H9 (cell line): Measurements from ENCODE around the gene AMDHD1. TPM values are rescaled to one million over a fixed set of nuclear protein-coding genes. Genes with fewer than 3 reads are reported as not detected.

Experiments
- DNase-seq: peaks from one replicate; pipeline ENCODE4 v3.0.0-alpha.2; 2017
- H2AFZ ChIP-seq: one replicate; pipeline ENCODE4 v1.6.1; 2013; ENCODE audit warnings: mild to moderate bottlenecking, low read length, control low read depth, moderate library complexity
- H2AK5ac ChIP-seq: 2 replicates; pipeline ENCODE4 v1.6.1; 2013; ENCODE audit warnings: low read length, control low read depth, mixed read lengths; ENCODE audit not compliant: insufficient read length
- H2BK120ac ChIP-seq: one replicate; pipeline ENCODE4 v1.6.1; 2013; ENCODE audit warnings: low read depth, mild to moderate bottlenecking, low read length, control low read depth, inconsistent platforms; ENCODE audit not compliant: poor library complexity, severe bottlenecking
- H2BK12ac ChIP-seq: 2 replicates; pipeline ENCODE4 v1.6.1; 2013; ENCODE audit warnings: low read length, control low read depth, mixed read lengths, low read depth; ENCODE audit not compliant: insufficient read length
- H2BK15ac ChIP-seq: 2 replicates; pipeline ENCODE4 v1.6.1; 2013; ENCODE audit warnings: low read depth, low read length, control low read depth
- H2BK20ac ChIP-seq: one replicate; pipeline ENCODE4 v1.6.1; 2013; ENCODE audit warnings: low read depth, mild to moderate bottlenecking, low read length, control low read depth, inconsistent platforms; ENCODE audit not compliant: poor library complexity, severe bottlenecking
- H2BK5ac ChIP-seq: 2 replicates; pipeline ENCODE4 v1.6.1; 2013; ENCODE audit warnings: low read length, control low read depth, mixed read lengths; ENCODE audit not compliant: insufficient read length
- H3K14ac ChIP-seq: 2 replicates; pipeline ENCODE4 v1.6.1; 2013; ENCODE audit warnings: low read length, control low read depth; ENCODE audit not compliant: insufficient read depth
- H3K18ac ChIP-seq: 2 replicates; pipeline ENCODE4 v1.6.1; 2013; ENCODE audit warnings: low read depth, mild to moderate bottlenecking, mixed read lengths, low read length, control low read depth; ENCODE audit not compliant: insufficient read length
- H3K23ac ChIP-seq: 2 replicates; pipeline ENCODE4 v1.6.1; 2013; ENCODE audit warnings: low read length, control low read depth, mixed read lengths, low read depth; ENCODE audit not compliant: insufficient read length
- H3K23me2 ChIP-seq: 2 replicates; pipeline ENCODE4 v1.6.1; 2013; ENCODE audit warnings: low read depth, mild to moderate bottlenecking, mixed read lengths, low read length, control low read depth; ENCODE audit not compliant: insufficient read length, poor library complexity, severe bottlenecking
- H3K27ac ChIP-seq: 2 replicates; pipeline ENCODE4 v1.5.1; 2013; ENCODE audit warnings: low read length, control low read depth, mixed read lengths, low read depth; ENCODE audit not compliant: insufficient read length
- H3K27me3 ChIP-seq: 2 replicates; pipeline ENCODE4 v1.6.1; 2013; ENCODE audit warnings: low read length, control low read depth, inconsistent platforms; ENCODE audit not compliant: insufficient read depth
- H3K4ac ChIP-seq: 2 replicates; pipeline ENCODE4 v1.6.1; 2013; ENCODE audit warnings: low read depth, mild to moderate bottlenecking, control low read depth, inconsistent platforms, low read length, moderate library complexity
- H3K4me1 ChIP-seq: 2 replicates; pipeline ENCODE4 v1.6.1; 2013; ENCODE audit warnings: low read length, control low read depth, inconsistent platforms; ENCODE audit not compliant: insufficient read depth
- H3K4me2 ChIP-seq: 2 replicates; pipeline ENCODE4 v1.6.1; 2013; ENCODE audit warnings: low read length, control low read depth, mixed read lengths; ENCODE audit not compliant: insufficient read length, insufficient read depth
- H3K56ac ChIP-seq: 2 replicates; pipeline ENCODE4 v1.6.1; 2013; ENCODE audit warnings: low read depth, mild to moderate bottlenecking, mixed read lengths, low read length, control low read depth; ENCODE audit not compliant: insufficient read length
- H3K79me1 ChIP-seq: 2 replicates; pipeline ENCODE4 v1.6.1; 2013; ENCODE audit warnings: low read depth, mild to moderate bottlenecking, moderate library complexity, low read length, control low read depth, inconsistent platforms; ENCODE audit not compliant: insufficient read depth, poor library complexity, severe bottlenecking
- H3K79me2 ChIP-seq: 2 replicates; pipeline ENCODE4 v1.6.1; 2013; ENCODE audit warnings: low read length, control low read depth, inconsistent platforms; ENCODE audit not compliant: insufficient read depth
- H3K9ac ChIP-seq: 2 replicates; pipeline ENCODE4 v1.6.1; 2013; ENCODE audit warnings: low read length, control low read depth, mixed read lengths; ENCODE audit not compliant: insufficient read length; ENCODE audit errors: extremely low read depth
- H3K9me3 ChIP-seq: one replicate; pipeline ENCODE4 v1.6.1; 2013; ENCODE audit warnings: low read depth, low read length, inconsistent platforms; ENCODE audit not compliant: control insufficient read depth
- H3T11ph ChIP-seq: one replicate; pipeline ENCODE4 v1.6.1; 2013; ENCODE audit warnings: mild to moderate bottlenecking, low read length, control low read depth, inconsistent platforms
- H4K20me1 ChIP-seq: one replicate; pipeline ENCODE4 v1.6.1; 2013; ENCODE audit not compliant: control insufficient read depth, insufficient read length, insufficient read depth
- H4K5ac ChIP-seq: 2 replicates; pipeline ENCODE4 v1.6.1; 2013; ENCODE audit warnings: low read depth, mild to moderate bottlenecking, mixed read lengths, low read length, control low read depth; ENCODE audit not compliant: insufficient read length
- H4K8ac ChIP-seq: replicated peaks from 2 replicates; pipeline ENCODE4 v1.6.1; 2013; ENCODE audit warnings: low read length, control low read depth, mixed read lengths, low read depth; ENCODE audit not compliant: insufficient read length
- H4K91ac ChIP-seq: 2 replicates; pipeline ENCODE4 v1.6.1; 2013; ENCODE audit warnings: low read depth, mild to moderate bottlenecking, moderate library complexity, mixed read lengths, low read length, control low read depth; ENCODE audit not compliant: insufficient read length
- H3K27ac Mint-ChIP-seq, 3 experiments: 2 replicates in 2 of 3; 3 replicates in 1 of 3; pipeline ENCODE4 v1.8.0; 2020 to 2021; ENCODE audit warnings: mixed read lengths in 3 of 3, mild to moderate bottlenecking in 1 of 3, moderate library complexity in 1 of 3
- H3K27me3 Mint-ChIP-seq: 2 replicates; pipeline ENCODE4 v1.8.0; 2021; ENCODE audit warnings: low read depth, mild to moderate bottlenecking, moderate library complexity, mixed read lengths
- H3K36me3 Mint-ChIP-seq, 3 experiments: 2 replicates in 2 of 3; 3 replicates in 1 of 3; pipeline ENCODE4 v1.8.0; 2020 to 2021; ENCODE audit warnings: low read depth in 3 of 3, mixed read lengths in 3 of 3; ENCODE audit not compliant: insufficient read depth in 1 of 3
- H3K4me1 Mint-ChIP-seq, 2 experiments: 2 replicates each; pipeline ENCODE4 v1.8.0; 2020; ENCODE audit warnings: mixed read lengths in 2 of 2
- H3K4me3 Mint-ChIP-seq, 2 experiments: 2 replicates in 1 of 2; 3 replicates in 1 of 2; pipeline ENCODE4 v1.8.0; 2020 to 2021; ENCODE audit warnings: mild to moderate bottlenecking in 2 of 2, mixed read lengths in 2 of 2, moderate library complexity in 1 of 2
- H3K9me3 Mint-ChIP-seq, 2 experiments: 2 replicates in 1 of 2; 3 replicates in 1 of 2; pipeline ENCODE4 v1.8.0; 2020; ENCODE audit warnings: mild to moderate bottlenecking in 2 of 2, mixed read lengths in 2 of 2, moderate library complexity in 1 of 2
- WGBS: extraction: QIAGEN DNeasy Blood & Tissue Kit; methylation state at CpG from one replicate; pipeline ENCODE4 v1.1.7; 2013; ENCODE audit warnings: missing lambda C conversion rate, low lambda C conversion rate, mixed read lengths; ENCODE audit not compliant: insufficient read length; ENCODE audit errors: extremely low coverage; 5-methylcytosine and 5-hydroxymethylcytosine counted together
- total RNA-seq: library from RNA; stranded (reverse); gene quantifications from 2 replicates; pipeline ENCODE4 v1.2.1, GENCODE V29; 2021
- TF ChIP-seq, protein P1 (sequence below): fragments of 200-600 bp; sonication (generic); conservative IDR thresholded peaks from 3 replicates; pipeline ENCODE4 v1.8.0; 2021; ENCODE audit warnings: antibody characterized with exemption, mild to moderate bottlenecking

The AMDHD1 gene
- total RNA-seq, 1 experiment from 2014 or later = 0.42 TPM

DNA sequence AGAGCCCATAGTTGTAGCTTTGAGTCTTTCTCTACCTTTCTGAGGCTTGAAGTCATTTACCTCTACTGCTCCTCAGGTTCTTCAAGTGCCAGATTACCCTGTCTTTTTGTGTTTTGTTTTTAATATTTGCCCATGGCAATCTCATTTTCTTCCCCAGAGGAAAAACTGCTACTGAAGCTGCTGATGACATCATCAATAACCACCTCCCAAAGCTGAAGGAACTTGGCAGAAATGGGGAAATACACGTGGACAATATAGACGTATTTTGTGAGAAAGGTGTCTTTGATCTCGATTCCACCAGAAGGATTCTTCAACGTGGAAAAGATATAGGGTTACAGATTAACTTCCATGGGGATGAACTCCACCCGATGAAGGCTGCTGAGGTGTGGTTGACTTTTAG lies 17.1 kb downstream of the AMDHD1 start:
- H3K36me3 Mint-ChIP-seq = no peaks in the 10 kb centered on the region
- no peak overlapping the region for H3K14ac ChIP-seq
- no peak overlapping the region for H2BK20ac ChIP-seq
- no peaks in the 10 kb centered on the region for H3K27me3 ChIP-seq
- H3K9me3 Mint-ChIP-seq = no peaks in the 10 kb centered on the region; a peak in 1 of 5 replicates
- H3K4me3 Mint-ChIP-seq = no peak overlapping the region
- H4K91ac ChIP-seq = no peak overlapping the region
- peaks cover 20 to 26% of the 10 kb centered on the region in 2 experiments for H3K4me1 Mint-ChIP-seq
- H3K27ac ChIP-seq = no peak overlapping the region
- no peak overlapping the region for H3K23ac ChIP-seq
- H3K9me3 ChIP-seq = no peaks in the 10 kb centered on the region
- no peak overlapping the region for H3K9ac ChIP-seq
- H2BK12ac ChIP-seq = no peak overlapping the region
- H4K5ac ChIP-seq = no peak overlapping the region
- H4K20me1 ChIP-seq = no peaks in the 10 kb centered on the region
- no peak overlapping the region for H2BK15ac ChIP-seq
- WGBS = no CpG with 5 or more reads among the region's 5 CpGs
- H3K79me2 ChIP-seq = no peaks in the 10 kb centered on the region
- no peak for DNase-seq
- H3T11ph ChIP-seq = no peak overlapping the region
- H2AFZ ChIP-seq = no peak overlapping the region
- H3K79me1 ChIP-seq = no peaks in the 10 kb centered on the region
- no peak overlapping the region for H3K56ac ChIP-seq
- H3K4me1 ChIP-seq = no peaks in the 10 kb centered on the region
- H3K4me2 ChIP-seq = no peak overlapping the region
- TF ChIP-seq, protein P1, sequence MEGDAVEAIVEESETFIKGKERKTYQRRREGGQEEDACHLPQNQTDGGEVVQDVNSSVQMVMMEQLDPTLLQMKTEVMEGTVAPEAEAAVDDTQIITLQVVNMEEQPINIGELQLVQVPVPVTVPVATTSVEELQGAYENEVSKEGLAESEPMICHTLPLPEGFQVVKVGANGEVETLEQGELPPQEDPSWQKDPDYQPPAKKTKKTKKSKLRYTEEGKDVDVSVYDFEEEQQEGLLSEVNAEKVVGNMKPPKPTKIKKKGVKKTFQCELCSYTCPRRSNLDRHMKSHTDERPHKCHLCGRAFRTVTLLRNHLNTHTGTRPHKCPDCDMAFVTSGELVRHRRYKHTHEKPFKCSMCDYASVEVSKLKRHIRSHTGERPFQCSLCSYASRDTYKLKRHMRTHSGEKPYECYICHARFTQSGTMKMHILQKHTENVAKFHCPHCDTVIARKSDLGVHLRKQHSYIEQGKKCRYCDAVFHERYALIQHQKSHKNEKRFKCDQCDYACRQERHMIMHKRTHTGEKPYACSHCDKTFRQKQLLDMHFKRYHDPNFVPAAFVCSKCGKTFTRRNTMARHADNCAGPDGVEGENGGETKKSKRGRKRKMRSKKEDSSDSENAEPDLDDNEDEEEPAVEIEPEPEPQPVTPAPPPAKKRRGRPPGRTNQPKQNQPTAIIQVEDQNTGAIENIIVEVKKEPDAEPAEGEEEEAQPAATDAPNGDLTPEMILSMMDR = no peak
- H3K27ac Mint-ChIP-seq = no peak overlapping the region
- H3K4ac ChIP-seq = no peak overlapping the region
- H3K27me3 Mint-ChIP-seq = no peaks in the 10 kb centered on the region
- no peak overlapping the region for H2AK5ac ChIP-seq
- H3K23me2 ChIP-seq = no peaks in the 10 kb centered on the region
- H3K18ac ChIP-seq = no peak overlapping the region
- H2BK5ac ChIP-seq = no peak overlapping the region
- no peak overlapping the region for H2BK120ac ChIP-seq
- H4K8ac ChIP-seq = no peak overlapping the region
